ENCODE results near the gene LRATD1. TPM values are rescaled to one million over a fixed set of nuclear protein-coding genes. Genes with fewer than 3 reads are reported as not detected.

LRATD1 gene
- total RNA-seq, 1 experiment from 2014 or later, result 0.31 TPM

DNA sequence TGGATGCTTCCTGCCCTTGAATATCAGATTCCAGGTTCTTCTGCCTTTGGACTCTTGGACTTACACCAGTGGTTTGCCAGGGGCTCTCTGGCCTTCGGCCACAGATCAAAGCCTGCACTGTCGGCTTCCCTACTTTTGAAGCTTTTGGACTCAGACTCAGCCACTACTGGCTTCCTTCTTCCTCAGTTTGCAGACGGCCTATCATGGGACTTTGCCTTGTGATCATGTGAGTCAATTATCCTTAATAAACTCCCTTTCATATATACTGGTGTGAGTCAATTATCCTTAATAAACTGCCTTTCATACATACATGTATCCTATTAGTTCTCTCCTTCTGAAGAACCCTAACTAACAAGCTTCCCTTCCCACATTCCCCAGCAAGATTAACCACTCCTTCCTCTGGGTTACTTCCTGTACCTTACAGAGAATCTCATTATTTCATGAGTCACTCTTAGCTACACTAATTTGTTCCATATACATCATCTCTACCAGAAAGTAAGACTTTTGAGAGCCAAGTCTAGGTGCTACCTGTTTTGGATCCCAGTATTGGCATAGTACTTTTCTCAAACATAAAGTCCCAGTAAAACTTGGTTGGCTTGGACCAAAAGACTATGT lies 31.3 kb upstream of the LRATD1 start:
- Histone ChIP-seq H3K4ac (ENCODE audit: low read depth, low read length) (no peak overlapping the region), H3K79me1 (ENCODE audit: insufficient read depth, low read depth, low read length, poor library complexity, severe bottlenecking) (no peaks in the 10 kb centered on the region), H2AFZ (ENCODE audit: low read length) (no peak overlapping the region), H3K23me2 (ENCODE audit: insufficient read length, low read depth, low read length, poor library complexity, severe bottlenecking) (no peaks in the 10 kb centered on the region), H3K4me2 (ENCODE audit: insufficient read depth, insufficient read length, low read length) (no peak overlapping the region), H3T11ph (ENCODE audit: low read length) (no peak overlapping the region), H3K4me1 (ENCODE audit: insufficient read depth, low read length) (no peaks in the 10 kb centered on the region), H3K9ac (ENCODE audit: extremely low read depth, insufficient read length, low read length) (no peak overlapping the region), H3K14ac (ENCODE audit: insufficient read depth, low read length) (no peak overlapping the region), H4K91ac (ENCODE audit: insufficient read length, low read depth, low read length) (no peak overlapping the region), H3K27ac (ENCODE audit: insufficient read length, low read depth, low read length) (no peak overlapping the region), H2BK20ac (ENCODE audit: low read depth, low read length, poor library complexity, severe bottlenecking) (no peak overlapping the region), H2BK15ac (ENCODE audit: low read depth, low read length) (no peak overlapping the region), H3K56ac (ENCODE audit: insufficient read length, low read depth, low read length) (no peak overlapping the region), H3K9me3 (ENCODE audit: control insufficient read depth, low read depth, low read length) (no peaks in the 10 kb centered on the region), H2BK12ac (ENCODE audit: insufficient read length, low read depth, low read length) (no peak overlapping the region), H4K20me1 (ENCODE audit: control insufficient read depth, insufficient read depth, insufficient read length) (no peaks in the 10 kb centered on the region), H3K79me2 (ENCODE audit: insufficient read depth, low read length) (no peaks in the 10 kb centered on the region), H2AK5ac (ENCODE audit: insufficient read length, low read length) (no peak overlapping the region), H3K23ac (ENCODE audit: insufficient read length, low read depth, low read length) (no peak overlapping the region), H3K27me3 (ENCODE audit: insufficient read depth, low read length) (no peaks in the 10 kb centered on the region), H2BK120ac (ENCODE audit: low read depth, low read length, poor library complexity, severe bottlenecking) (no peak overlapping the region), H4K8ac (replicated peaks; ENCODE audit: insufficient read length, low read depth, low read length) (no peak overlapping the region), H4K5ac (ENCODE audit: insufficient read length, low read depth, low read length) (no peak overlapping the region), H3K18ac (ENCODE audit: insufficient read length, low read depth, low read length) (no peak overlapping the region), H2BK5ac (ENCODE audit: insufficient read length, low read length) (no peak overlapping the region)
- Mint-ChIP-seq H3K4me1 (no peaks in the 10 kb centered on the region; a peak in 2 of 4 replicates), H3K9me3 (no peaks in the 10 kb centered on the region), H3K27me3 (ENCODE audit: low read depth) (no peaks in the 10 kb centered on the region), H3K27ac (no peak overlapping the region), H3K36me3 (ENCODE audit: insufficient read depth in 1 of 3, low read depth in 3 of 3) (no peaks in the 10 kb centered on the region), H3K4me3 (no peak overlapping the region)
- no CpG with 5 or more reads among the region's 3 CpGs for WGBS (ENCODE audit: extremely low coverage, insufficient read length, low lambda C conversion rate)
- no peak for DNase-seq
- no peak for TF ChIP-seq CTCF (conservative IDR thresholded peaks at IDR 0.05)

Data from H9 (cell line).